Type B pancreatic cell (in vitro differentiated cells): ENCODE data around the gene FTCD. TPM values are rescaled to one million over a fixed set of nuclear protein-coding genes. Genes with fewer than 3 reads are reported as not detected.
A peak's percentile ranks its signal among the peaks of the same experiment; 100 is the strongest.
"Not testable (repeated sequence)": the region's sequence is repeated elsewhere in the genome, so short reads cannot be mapped to it uniquely, and the experiment has no call there.

ENCODE experiments used
- DNase-seq: peaks from one replicate; pipeline ENCODE4 v3.0.0; 2021; ENCODE audit warnings: mixed read lengths; ENCODE audit not compliant: unreplicated experiment; ENCODE audit errors: extremely low spot score
- H3K27ac Mint-ChIP-seq: 2 replicates; pipeline ENCODE4 v1.8.0; 2021; ENCODE audit warnings: mild to moderate bottlenecking, mixed read lengths
- H3K27me3 Mint-ChIP-seq: 2 replicates; pipeline ENCODE4 v1.8.0; 2021; ENCODE audit warnings: mixed read lengths
- H3K36me3 Mint-ChIP-seq: 2 replicates; pipeline ENCODE4 v1.8.0; 2021; ENCODE audit warnings: mixed read lengths
- H3K4me1 Mint-ChIP-seq: one replicate; pipeline ENCODE4 v1.8.0; 2021; ENCODE audit warnings: mixed read lengths; ENCODE audit not compliant: unreplicated experiment
- H3K4me3 Mint-ChIP-seq: 2 replicates; pipeline ENCODE4 v1.8.0; 2021; ENCODE audit warnings: mild to moderate bottlenecking, mixed read lengths
- H3K9me3 Mint-ChIP-seq: 2 replicates; pipeline ENCODE4 v1.8.0; 2021; ENCODE audit warnings: mixed read lengths
- total RNA-seq: library from RNA; stranded (reverse); gene quantifications from 2 replicates; pipeline ENCODE4 v1.2.1, GENCODE V29; 2021; ENCODE audit warnings: low replicate concordance
- TF ChIP-seq, protein P1 (sequence below): fragments of 200-600 bp; sonication (generic); conservative IDR thresholded peaks from 2 replicates; pipeline ENCODE4 v1.5.0; 2021; ENCODE audit warnings: antibody characterized with exemption, mild to moderate bottlenecking

FTCD gene
- total RNA-seq, 1 donor from 2014 or later: 26.9 TPM

GRCh38 chr21:46183910-46184624 lies 28.7 kb upstream of the FTCD start, which contains the start of gene SPATC1L:
SPATC1L (minus strand) TSS chr21:46184459; CDS start chr21:46182816, 1,643 bp downstream.
- Mint-ChIP-seq H3K4me3 (peak within 1 kb of the TSS; percentile 94), H3K36me3 (no peaks in the 10 kb centered on the region), H3K27ac (peak within 1 kb of the TSS; percentile 95), H3K9me3 (no peaks in the 10 kb centered on the region), H3K27me3 (no peaks in the 10 kb centered on the region), H3K4me1 (peaks cover 16% of the 10 kb centered on the region)
- peak; percentile 70 for DNase-seq
- TF ChIP-seq, protein P1, sequence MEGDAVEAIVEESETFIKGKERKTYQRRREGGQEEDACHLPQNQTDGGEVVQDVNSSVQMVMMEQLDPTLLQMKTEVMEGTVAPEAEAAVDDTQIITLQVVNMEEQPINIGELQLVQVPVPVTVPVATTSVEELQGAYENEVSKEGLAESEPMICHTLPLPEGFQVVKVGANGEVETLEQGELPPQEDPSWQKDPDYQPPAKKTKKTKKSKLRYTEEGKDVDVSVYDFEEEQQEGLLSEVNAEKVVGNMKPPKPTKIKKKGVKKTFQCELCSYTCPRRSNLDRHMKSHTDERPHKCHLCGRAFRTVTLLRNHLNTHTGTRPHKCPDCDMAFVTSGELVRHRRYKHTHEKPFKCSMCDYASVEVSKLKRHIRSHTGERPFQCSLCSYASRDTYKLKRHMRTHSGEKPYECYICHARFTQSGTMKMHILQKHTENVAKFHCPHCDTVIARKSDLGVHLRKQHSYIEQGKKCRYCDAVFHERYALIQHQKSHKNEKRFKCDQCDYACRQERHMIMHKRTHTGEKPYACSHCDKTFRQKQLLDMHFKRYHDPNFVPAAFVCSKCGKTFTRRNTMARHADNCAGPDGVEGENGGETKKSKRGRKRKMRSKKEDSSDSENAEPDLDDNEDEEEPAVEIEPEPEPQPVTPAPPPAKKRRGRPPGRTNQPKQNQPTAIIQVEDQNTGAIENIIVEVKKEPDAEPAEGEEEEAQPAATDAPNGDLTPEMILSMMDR: no peak

DNA sequence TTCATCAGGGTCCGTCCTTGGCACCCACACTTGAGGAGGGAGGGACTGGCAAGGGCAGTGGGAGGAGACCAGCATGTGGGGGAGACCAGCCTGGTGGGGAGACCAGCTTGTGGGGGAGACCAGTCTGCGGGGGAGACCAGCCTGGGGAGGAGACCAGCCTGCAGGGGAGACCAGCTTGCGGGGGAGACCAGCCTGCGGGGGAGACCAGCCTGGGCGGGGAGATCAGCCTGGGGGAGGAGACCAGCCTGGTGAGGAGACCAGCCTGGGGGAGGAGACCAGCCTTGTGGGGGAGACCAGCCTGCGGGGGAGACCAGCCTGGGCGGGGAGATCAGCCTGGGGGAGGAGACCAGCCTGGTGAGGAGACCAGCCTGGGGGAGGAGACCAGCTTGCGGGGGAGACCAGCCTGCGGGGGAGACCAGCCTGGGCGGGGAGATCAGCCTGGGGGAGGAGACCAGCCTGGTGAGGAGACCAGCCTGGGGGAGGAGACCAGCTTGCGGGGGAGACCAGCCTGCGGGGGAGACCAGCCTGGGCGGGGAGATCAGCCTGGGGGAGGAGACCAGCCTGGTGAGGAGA lies 28.0 kb upstream of the FTCD start:
- not testable (repeated sequence) for H3K4me1 Mint-ChIP-seq, H3K27me3 Mint-ChIP-seq, H3K9me3 Mint-ChIP-seq, H3K27ac Mint-ChIP-seq, DNase-seq, H3K36me3 Mint-ChIP-seq
- H3K4me3 Mint-ChIP-seq: peak overlapping the region; percentile 82

DNA sequence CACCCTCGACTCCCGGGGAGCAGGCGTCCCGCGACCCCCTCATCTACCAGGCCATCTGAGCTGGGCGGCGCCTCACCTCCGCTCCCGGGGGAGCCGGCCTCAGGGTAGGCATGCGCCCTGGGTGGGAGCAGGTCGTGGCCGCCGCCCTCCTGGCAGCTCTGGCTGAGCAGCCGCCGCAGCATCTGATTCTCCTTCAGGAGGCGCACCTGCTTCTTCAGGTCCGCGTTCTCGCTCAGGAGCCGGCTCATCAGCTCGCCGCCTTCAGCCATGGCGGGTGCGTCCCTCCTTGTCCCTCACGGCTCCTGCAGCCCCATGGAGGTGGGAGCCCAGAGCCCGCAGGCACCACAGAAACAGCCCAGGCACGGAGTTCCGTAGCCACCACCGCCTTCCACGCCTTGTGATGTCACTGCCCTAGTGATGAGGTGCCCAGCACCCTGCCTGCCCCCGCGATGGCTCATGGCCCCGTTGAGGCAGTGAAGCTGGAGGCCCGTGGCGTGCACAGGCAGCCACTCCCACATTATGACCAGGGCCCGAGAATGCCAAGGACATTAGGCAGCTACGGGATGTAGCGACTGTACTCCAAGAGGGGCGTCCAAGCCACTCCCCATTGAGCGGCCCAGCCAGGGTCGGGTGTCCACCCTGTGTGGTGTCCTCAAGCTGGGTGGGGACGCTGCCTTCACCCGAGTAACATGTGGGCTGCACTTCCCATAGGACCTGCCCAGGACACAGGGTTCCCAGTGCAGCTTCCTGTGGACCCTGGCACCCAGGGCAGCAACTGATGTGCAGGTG lies 27.4 kb upstream of the FTCD start:
- Mint-ChIP-seq H3K9me3 (no peaks in the 10 kb centered on the region), H3K27me3 (no peaks in the 10 kb centered on the region), H3K4me3 (peak overlapping the region; percentile 82), H3K36me3 (peaks cover under 1% of the 10 kb centered on the region), H3K27ac (no peak overlapping the region), H3K4me1 (peaks cover 4% of the 10 kb centered on the region)
- TF ChIP-seq, protein P1: no peak
- DNase-seq: peak; percentile 69

- H3K4me1 Mint-ChIP-seq: peaks cover 4% of the 10 kb centered on the region
- TF ChIP-seq, protein P1: no peak
- no peak overlapping the region for H3K27ac Mint-ChIP-seq
- peak; percentile 70 for DNase-seq
- H3K27me3 Mint-ChIP-seq: no peaks in the 10 kb centered on the region
- H3K9me3 Mint-ChIP-seq: no peaks in the 10 kb centered on the region
- peak overlapping the region; percentile 65 for H3K4me3 Mint-ChIP-seq
- peaks cover 7% of the 10 kb centered on the region for H3K36me3 Mint-ChIP-seq
These were observed 26.7 kb upstream of the FTCD start for GRCh38 chr21:46181953-46182547.

- Mint-ChIP-seq H3K36me3 (peaks cover 10% of the 10 kb centered on the region), H3K4me1 (peaks cover 4% of the 10 kb centered on the region), H3K9me3 (no peaks in the 10 kb centered on the region), H3K4me3 (no peak overlapping the region), H3K27ac (no peak overlapping the region), H3K27me3 (no peaks in the 10 kb centered on the region)
- TF ChIP-seq, protein P1: no peak
- no peak for DNase-seq
These were observed 26.1 kb upstream of the FTCD start for GRCh38 chr21:46181436-46181835.
